Muscle layer of duodenum (tissue), 2 donors: ENCODE measurements around the gene SMARCA4.

ENCODE experiments used
- H3K27ac ChIP-seq: one replicate; pipeline ENCODE4 v1.7.0; 2013; ENCODE audit warnings: mild to moderate bottlenecking, low read length
- H3K27me3 ChIP-seq: one replicate; pipeline ENCODE4 v1.7.0; 2013; ENCODE audit warnings: low read depth, mild to moderate bottlenecking, control low read depth, low read length
- H3K36me3 ChIP-seq, 2 donors: one replicate each; pipeline ENCODE4 v1.7.0; 2013; ENCODE audit warnings: low read length in 2 of 2, control low read depth in 1 of 2, mild to moderate bottlenecking in 1 of 2; ENCODE audit not compliant: insufficient read depth in 2 of 2, control insufficient read depth in 1 of 2
- H3K4me1 ChIP-seq, 2 donors: one replicate each; pipeline ENCODE4 v1.7.0; 2013; ENCODE audit warnings: low read length in 2 of 2, mild to moderate bottlenecking in 2 of 2, control low read depth in 1 of 2, moderate library complexity in 1 of 2; ENCODE audit not compliant: insufficient read depth in 2 of 2, control insufficient read depth in 1 of 2
- H3K4me3 ChIP-seq, 2 donors: one replicate each; pipeline ENCODE4 v1.7.0; 2013; ENCODE audit warnings: low read length in 2 of 2, low read depth in 1 of 2, mild to moderate bottlenecking in 1 of 2
- H3K9me3 ChIP-seq, 2 donors: one replicate each; pipeline ENCODE4 v1.7.0; 2013; ENCODE audit warnings: low read length in 2 of 2, control low read depth in 1 of 2, mild to moderate bottlenecking in 1 of 2; ENCODE audit not compliant: control insufficient read depth in 1 of 2
- donor health status: healthy.

SMARCA4 gene

GRCh38 chr19:10921199-10921909 lies 39.5 kb upstream of the SMARCA4 start:
- Histone ChIP-seq H3K27ac (no peak overlapping the region), H3K4me3 (no peak overlapping the region), H3K9me3 (no peaks in the 10 kb centered on the region), H3K36me3 (peaks cover 20 to 66% of the 10 kb centered on the region in 2 donors), H3K4me1 (no peaks in the 10 kb centered on the region), H3K27me3 (no peaks in the 10 kb centered on the region)

- Histone ChIP-seq H3K4me3 (no peak overlapping the region), H3K4me1 (no peaks in the 10 kb centered on the region), H3K27ac (no peak overlapping the region), H3K9me3 (no peaks in the 10 kb centered on the region), H3K36me3 (peaks cover 16 to 61% of the 10 kb centered on the region in 2 donors), H3K27me3 (no peaks in the 10 kb centered on the region)
Observed at GRCh38 chr19:10921910-10922637, 38.8 kb upstream of the SMARCA4 start.

GRCh38 chr19:10922638-10923014 lies 38.2 kb upstream of the SMARCA4 start:
- Histone ChIP-seq H3K36me3 (peaks cover 16 to 61% of the 10 kb centered on the region in 2 donors), H3K27ac (no peak overlapping the region), H3K9me3 (no peaks in the 10 kb centered on the region), H3K4me1 (peaks cover 0 to 5% of the 10 kb centered on the region in 2 donors), H3K4me3 (no peak overlapping the region), H3K27me3 (no peaks in the 10 kb centered on the region)

GRCh38 chr19:10923260-10924112 lies 37.3 kb upstream of the SMARCA4 start:
- no peaks in the 10 kb centered on the region for H3K9me3 ChIP-seq
- no peak overlapping the region for H3K27ac ChIP-seq
- H3K4me3 ChIP-seq: no peak overlapping the region
- peaks cover 13 to 56% of the 10 kb centered on the region in 2 donors for H3K36me3 ChIP-seq
- no peaks in the 10 kb centered on the region for H3K27me3 ChIP-seq
- H3K4me1 ChIP-seq: peaks cover 0 to 10% of the 10 kb centered on the region in 2 donors

GRCh38 chr19:10924597-10924996 lies 36.2 kb upstream of the SMARCA4 start:
- H3K4me3 ChIP-seq: no peak overlapping the region
- H3K27ac ChIP-seq: no peak overlapping the region
- peaks cover 2 to 16% of the 10 kb centered on the region in 2 donors for H3K4me1 ChIP-seq
- H3K9me3 ChIP-seq: no peaks in the 10 kb centered on the region
- H3K36me3 ChIP-seq: peaks cover 3 to 46% of the 10 kb centered on the region in 2 donors
- H3K27me3 ChIP-seq: no peaks in the 10 kb centered on the region

GRCh38 chr19:10927730-10928562 lies 32.9 kb upstream of the SMARCA4 start:
- Histone ChIP-seq H3K9me3 (no peaks in the 10 kb centered on the region), H3K27me3 (no peaks in the 10 kb centered on the region), H3K4me3 (peak overlapping the region; percentile 70 to 99), H3K27ac (peak overlapping the region; percentile 45), H3K4me1 (peaks cover 5 to 24% of the 10 kb centered on the region in 2 donors), H3K36me3 (peaks cover 0 to 19% of the 10 kb centered on the region in 2 donors)

- H3K4me3 ChIP-seq: peak within 1 kb of the TSS; percentile 70 to 99
- H3K27ac ChIP-seq: peak within 1 kb of the TSS; percentile 45
- no peaks in the 10 kb centered on the region for H3K27me3 ChIP-seq
- peaks cover 0 to 16% of the 10 kb centered on the region in 2 donors for H3K36me3 ChIP-seq
- H3K4me1 ChIP-seq: peaks cover 5 to 24% of the 10 kb centered on the region in 2 donors
- no peaks in the 10 kb centered on the region for H3K9me3 ChIP-seq
Observed at GRCh38 chr19:10928563-10929401, 32.0 kb upstream of the SMARCA4 start, which contains the start of the genes TIMM29 and YIPF2. TSS of gene TIMM29 (plus strand) at chr19:10928811. CDS start at chr19:10928823, 12 bp downstream. TSS of gene YIPF2 (minus strand) at chr19:10928639. CDS start at chr19:10928410, 229 bp downstream.

- no peak overlapping the region for H3K27ac ChIP-seq
- H3K4me3 ChIP-seq: peak overlapping the region; percentile 63 to 99
- peaks cover 5 to 24% of the 10 kb centered on the region in 2 donors for H3K4me1 ChIP-seq
- peaks cover 0 to 10% of the 10 kb centered on the region in 2 donors for H3K36me3 ChIP-seq
- no peaks in the 10 kb centered on the region for H3K9me3 ChIP-seq
- no peaks in the 10 kb centered on the region for H3K27me3 ChIP-seq
Observed at GRCh38 chr19:10929402-10929794, 31.4 kb upstream of the SMARCA4 start.

GRCh38 chr19:10935371-10936059 lies 25.3 kb upstream of the SMARCA4 start:
- Histone ChIP-seq H3K4me3 (no peak overlapping the region), H3K4me1 (no peaks in the 10 kb centered on the region), H3K36me3 (peaks cover 0 to 10% of the 10 kb centered on the region in 2 donors), H3K27me3 (no peaks in the 10 kb centered on the region), H3K27ac (no peak overlapping the region), H3K9me3 (no peaks in the 10 kb centered on the region)
